A549 (cell line): ENCODE results near the gene VIPAS39. TPM values are rescaled to one million over a fixed set of nuclear protein-coding genes. Genes with fewer than 3 reads are reported as not detected.

ENCODE experiments used
- ATAC-seq, 2 experiments: fragments of 200-7000 bp in 1 of 2; fragments of >200 bp in 1 of 2; cut with Nextera tagmentation in 1 of 2; cut with Tn5 transposase in 1 of 2; 3 replicates each; pipeline versions ENCODE4 v1.8.0 to v1.9.1; 2018 to 2020; ENCODE audit warnings: mild to moderate bottlenecking in 1 of 2, moderate library complexity in 1 of 2
- CTCF ChIA-PET: fragments of 300-600 bp; sonication (Branson Sonifier 250); formaldehyde crosslinking; extraction: SDS; loops from one replicate; lab custom pipeline; 2021; ENCODE audit warnings: antibody characterized with exemption, inconsistent platforms; lab: Yijun Ruan, JAX
- POLR2A ChIA-PET: fragments of 350-600 bp; formaldehyde crosslinking; extraction: SDS; loops from one replicate; lab custom pipeline; 2021; ENCODE audit warnings: antibody characterized with exemption, inconsistent platforms; lab: Yijun Ruan, JAX
- DNase-seq, 2 experiments: peaks; one replicate each; pipeline versions ENCODE4 v3.0.0 to v3.0.0-alpha.2; 2011 to 2016; ENCODE audit warnings: low read depth in 1 of 2, low spot score in 1 of 2
- FAIRE-seq: peaks from 2 replicates; lab custom pipeline; 2011; peaks lifted over from hg19 to GRCh38; lab: Jason Lieb, UNC
- H3K27ac ChIP-seq, 2 experiments: fragments of >200 bp; sonication (Bioruptor Twin); formaldehyde crosslinking; 3 replicates each; pipeline ENCODE4 v1.5.1; 2016 to 2017
- H3K4me1 ChIP-seq: fragments of >200 bp; sonication (Bioruptor Twin); formaldehyde crosslinking; 3 replicates; pipeline ENCODE4 v1.6.1; 2016
- H3K4me2 ChIP-seq: fragments of >200 bp; sonication (Bioruptor Twin); formaldehyde crosslinking; 3 replicates; pipeline ENCODE4 v1.6.1; 2016
- H3K4me3 ChIP-seq: fragments of >200 bp; sonication (Bioruptor Twin); formaldehyde crosslinking; 3 replicates; pipeline ENCODE4 v1.5.1; 2016
- H3K9me3 ChIP-seq: fragments of >200 bp; sonication (Bioruptor Twin); formaldehyde crosslinking; 3 replicates; pipeline ENCODE4 v1.6.1; 2016
- CBX8 ChIP-seq: fragments of 200-600 bp; sonication (generic); IDR thresholded peaks from 2 replicates; pipeline ENCODE4 v1.6.1; 2016
- EHF ChIP-seq: fragments of 250-450 bp; sonication (Bioruptor Pico); IDR thresholded peaks from 2 replicates; pipeline ENCODE4 v1.5.0; 2020; ENCODE audit warnings: mild to moderate bottlenecking
- ESRRA ChIP-seq: fragments of 150-350 bp; IDR thresholded peaks from 2 replicates; pipeline ENCODE4 v1.6.1; 2014; ENCODE audit warnings: mild to moderate bottlenecking, low read length, borderline replicate concordance
- GATA3 ChIP-seq: IDR thresholded peaks from 2 replicates; pipeline ENCODE4 v1.6.1; 2012; ENCODE audit warnings: borderline replicate concordance
- HDAC2 ChIP-seq: fragments of 200-600 bp; sonication (generic); IDR thresholded peaks from 2 replicates; pipeline ENCODE4 v1.6.1; 2016
- HEYL ChIP-seq: fragments of 250-450 bp; sonication (Bioruptor Pico); IDR thresholded peaks from 2 replicates; pipeline ENCODE4 v1.8.0; 2021; ENCODE audit warnings: mild to moderate bottlenecking, moderate library complexity
- HOXA7 ChIP-seq: fragments of 250-450 bp; sonication (Bioruptor Pico); IDR thresholded peaks from 2 replicates; pipeline ENCODE4 v1.5.0; 2020; ENCODE audit warnings: mild to moderate bottlenecking, moderate library complexity
- JUN ChIP-seq, 2 experiments: fragments of >200 bp; sonication (Bioruptor Twin); formaldehyde crosslinking; IDR thresholded peaks; 2 replicates in 1 of 2; 3 replicates in 1 of 2; pipeline ENCODE4 v1.6.1; 2016 to 2017
- JUNB ChIP-seq: fragments of >200 bp; sonication (Bioruptor Twin); formaldehyde crosslinking; IDR thresholded peaks from 2 replicates; pipeline ENCODE4 v1.6.1; 2016
- NFE2L2 ChIP-seq: fragments of 150-350 bp; conservative IDR thresholded peaks from 2 replicates; pipeline ENCODE4 v1.6.1; 2014; ENCODE audit warnings: low read length
- NPAS2 ChIP-seq: fragments of 250-450 bp; sonication (Bioruptor Pico); IDR thresholded peaks from 2 replicates; pipeline ENCODE4 v1.8.0; 2022; ENCODE audit warnings: mild to moderate bottlenecking, moderate library complexity, borderline replicate concordance
- PHF8 ChIP-seq: fragments of 200-600 bp; sonication (generic); IDR thresholded peaks from 2 replicates; pipeline ENCODE4 v1.6.1; 2016; ENCODE audit warnings: low read depth, mild to moderate bottlenecking, antibody characterized with exemption, moderate library complexity, borderline replicate concordance
- POLR2AphosphoS2 ChIP-seq: conservative IDR thresholded peaks from 2 replicates; pipeline ENCODE4 v1.6.1; 2012; ENCODE audit warnings: low read length, improper control_type of control experiment, inconsistent platforms
- RAD21 ChIP-seq, 2 experiments: fragments of >200 bp in 1 of 2; sonication (Bioruptor Twin) in 1 of 2; formaldehyde crosslinking in 1 of 2; IDR thresholded peaks in 1 of 2; conservative IDR thresholded peaks in 1 of 2; 2 replicates in 1 of 2; 3 replicates in 1 of 2; pipeline ENCODE4 v1.6.1; 2012 to 2018; ENCODE audit warnings: inconsistent platforms in 1 of 2
- RARB ChIP-seq: fragments of 250-450 bp; sonication (Bioruptor Pico); IDR thresholded peaks from 2 replicates; pipeline ENCODE4 v1.8.0; 2021; ENCODE audit warnings: mild to moderate bottlenecking, moderate library complexity
- RNF2 ChIP-seq: fragments of 200-600 bp; sonication (generic); IDR thresholded peaks from 2 replicates; pipeline ENCODE4 v1.6.1; 2016; ENCODE audit warnings: low read depth, mild to moderate bottlenecking, antibody characterized with exemption, moderate library complexity, borderline replicate concordance
- TFCP2L1 ChIP-seq: fragments of 250-450 bp; sonication (Bioruptor Pico); IDR thresholded peaks from 2 replicates; pipeline ENCODE4 v1.5.0; 2021; ENCODE audit warnings: mild to moderate bottlenecking
- TP53 ChIP-seq: fragments of 250-450 bp; sonication (Bioruptor Pico); IDR thresholded peaks from 2 replicates; pipeline ENCODE4 v1.5.0; 2021; ENCODE audit warnings: mild to moderate bottlenecking, moderate library complexity
- ZFP36 ChIP-seq: fragments of 450-650 bp; IDR thresholded peaks from 2 replicates; pipeline ENCODE4 v1.6.1; 2014; ENCODE audit warnings: borderline replicate concordance; ENCODE audit not compliant: partially characterized antibody
- ZNF302 ChIP-seq: fragments of 250-450 bp; sonication (Bioruptor Pico); IDR thresholded peaks from 2 replicates; pipeline ENCODE4 v1.9.0; 2021; ENCODE audit warnings: inconsistent platforms, mild to moderate bottlenecking, moderate library complexity
- WGBS: methylation state at CpG from one replicate; pipeline ENCODE4 v1.1.6; 2017; ENCODE audit errors: missing lambda C conversion rate; 5-methylcytosine and 5-hydroxymethylcytosine counted together
- polyA plus RNA-seq, 4 experiments: library from polyadenylated mRNA; depleted of rRNA in 3 of 4; stranded (reverse); fragments of >200 nt; fragmentation: RNase III in 1 of 4; extraction: RNeasy Plus Mini Kit Qiagen cat#74134 plus additional on column Dnase treatment in 1 of 4; gene quantifications; 2 replicates in 3 of 4; 3 replicates in 1 of 4; pipeline ENCODE4 v1.2.3, GENCODE V29; 2011 to 2017
- TF ChIP-seq, protein P1 (sequence below): fragments of >200 bp; sonication (Bioruptor Twin); formaldehyde crosslinking; IDR thresholded peaks from 2 replicates; pipeline ENCODE4 v1.6.1; 2016
- TF ChIP-seq, protein P2 (sequence below): IDR thresholded peaks from 2 replicates; pipeline ENCODE4 v1.6.1; 2012; ENCODE audit warnings: low read depth, borderline replicate concordance
- TF ChIP-seq, protein P3 (sequence below): fragments of 450-650 bp; IDR thresholded peaks from 2 replicates; pipeline ENCODE4 v1.6.1; 2014; ENCODE audit warnings: antibody characterized with exemption
- TF ChIP-seq, protein P4 (sequence below): fragments of 150-350 bp; IDR thresholded peaks from 2 replicates; pipeline ENCODE4 v1.6.1; 2014; ENCODE audit warnings: low read depth, mild to moderate bottlenecking, low read length

The VIPAS39 gene
- polyA plus RNA-seq, 2 of the 4 experiments (the other 2 are of a cell fraction): 14.9 to 35.8 TPM

DNA sequence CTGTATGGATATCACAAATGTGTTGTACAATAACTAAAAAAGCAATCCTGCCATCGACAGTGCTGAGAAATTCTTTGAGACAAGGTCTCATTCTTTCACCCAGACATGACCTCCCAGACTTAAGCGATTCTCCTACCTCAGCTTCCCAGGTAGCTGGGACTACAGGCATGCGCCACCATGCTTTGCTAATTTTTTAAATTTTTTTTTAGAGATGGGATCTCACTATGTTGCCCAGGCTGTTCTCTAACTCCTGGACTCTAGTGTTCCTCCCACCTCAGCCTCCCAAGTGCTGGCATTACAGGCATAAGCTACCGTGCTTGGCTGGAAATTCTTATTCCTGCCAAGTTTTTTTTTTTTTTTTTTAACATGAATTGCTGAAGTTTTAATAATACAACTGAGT, 17.5 kb downstream of the VIPAS39 start:
- ChIA-PET CTCF (no interaction called here), POLR2A (no interaction called here)
- Histone ChIP-seq H3K9me3 (no peaks in the 10 kb centered on the region), H3K4me3 (no peak overlapping the region), H3K4me1 (no peaks in the 10 kb centered on the region), H3K4me2 (no peak overlapping the region), H3K27ac (no peak overlapping the region)
- ATAC-seq: no peak
- FAIRE-seq: no peak
- 90% methylated on average over 4 of the region's 4 CpGs for WGBS
- TF ChIP-seq ESRRA: no peak
- TF ChIP-seq JUN (IDR thresholded peaks at IDR 0.05): no peak
- TF ChIP-seq HDAC2: no peak
- no peak for TF ChIP-seq GATA3
- TF ChIP-seq, protein P1, sequence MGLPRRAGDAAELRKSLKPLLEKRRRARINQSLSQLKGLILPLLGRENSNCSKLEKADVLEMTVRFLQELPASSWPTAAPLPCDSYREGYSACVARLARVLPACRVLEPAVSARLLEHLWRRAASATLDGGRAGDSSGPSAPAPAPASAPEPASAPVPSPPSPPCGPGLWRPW: no peak
- TF ChIP-seq NFE2L2: no peak
- TF ChIP-seq PHF8: no peak
- TF ChIP-seq POLR2AphosphoS2: no peak
- no peak for TF ChIP-seq RARB
- TF ChIP-seq TFCP2L1 (CRISPR knock-in tag): no peak
- TF ChIP-seq HEYL (CRISPR knock-in tag): no peak
- DNase-seq: no peak

DNA sequence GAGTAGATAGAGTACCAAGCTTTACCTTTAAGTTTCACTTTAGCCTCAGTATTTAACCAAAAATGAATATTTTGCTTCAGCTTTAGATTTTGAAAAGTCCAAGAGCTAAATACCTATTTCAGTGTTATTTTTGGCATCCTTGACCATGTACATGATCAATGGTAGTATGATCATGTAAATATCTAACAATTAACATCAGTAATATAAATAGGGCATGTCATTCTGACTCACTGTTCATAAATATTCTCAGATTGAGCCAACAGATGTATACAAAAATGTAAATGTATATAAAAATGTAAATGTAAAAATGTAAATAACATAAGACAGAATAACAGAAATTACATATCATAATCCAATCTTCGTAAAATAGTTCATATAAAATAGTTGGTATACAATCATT, 18.8 kb downstream of the VIPAS39 start:
- H3K9me3 ChIP-seq: no peaks in the 10 kb centered on the region
- FAIRE-seq (no peak), ATAC-seq (no peak), DNase-seq (no peak)
- no peak overlapping the region for H3K27ac ChIP-seq
- TF ChIP-seq POLR2AphosphoS2 (no peak), ZNF302 (no peak), ZFP36 (no peak), TFCP2L1 (CRISPR knock-in tag) (no peak), HOXA7 (CRISPR knock-in tag) (no peak), CBX8 (no peak), RARB (no peak), EHF (CRISPR knock-in tag) (no peak), RNF2 (no peak), ESRRA (no peak), TP53 (no peak), JUNB (no peak), NPAS2 (CRISPR knock-in tag) (no peak), HDAC2 (no peak), RAD21 (conservative IDR thresholded peaks at IDR 0.05 in 1 of 2, IDR thresholded peaks at IDR 0.05 in 1 of 2) (no peak)
- TF ChIP-seq, protein P2, sequence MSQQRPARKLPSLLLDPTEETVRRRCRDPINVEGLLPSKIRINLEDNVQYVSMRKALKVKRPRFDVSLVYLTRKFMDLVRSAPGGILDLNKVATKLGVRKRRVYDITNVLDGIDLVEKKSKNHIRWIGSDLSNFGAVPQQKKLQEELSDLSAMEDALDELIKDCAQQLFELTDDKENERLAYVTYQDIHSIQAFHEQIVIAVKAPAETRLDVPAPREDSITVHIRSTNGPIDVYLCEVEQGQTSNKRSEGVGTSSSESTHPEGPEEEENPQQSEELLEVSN: no peak
- TF ChIP-seq, protein P3, sequence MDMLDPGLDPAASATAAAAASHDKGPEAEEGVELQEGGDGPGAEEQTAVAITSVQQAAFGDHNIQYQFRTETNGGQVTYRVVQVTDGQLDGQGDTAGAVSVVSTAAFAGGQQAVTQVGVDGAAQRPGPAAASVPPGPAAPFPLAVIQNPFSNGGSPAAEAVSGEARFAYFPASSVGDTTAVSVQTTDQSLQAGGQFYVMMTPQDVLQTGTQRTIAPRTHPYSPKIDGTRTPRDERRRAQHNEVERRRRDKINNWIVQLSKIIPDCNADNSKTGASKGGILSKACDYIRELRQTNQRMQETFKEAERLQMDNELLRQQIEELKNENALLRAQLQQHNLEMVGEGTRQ: no peak
- TF ChIP-seq, protein P4, sequence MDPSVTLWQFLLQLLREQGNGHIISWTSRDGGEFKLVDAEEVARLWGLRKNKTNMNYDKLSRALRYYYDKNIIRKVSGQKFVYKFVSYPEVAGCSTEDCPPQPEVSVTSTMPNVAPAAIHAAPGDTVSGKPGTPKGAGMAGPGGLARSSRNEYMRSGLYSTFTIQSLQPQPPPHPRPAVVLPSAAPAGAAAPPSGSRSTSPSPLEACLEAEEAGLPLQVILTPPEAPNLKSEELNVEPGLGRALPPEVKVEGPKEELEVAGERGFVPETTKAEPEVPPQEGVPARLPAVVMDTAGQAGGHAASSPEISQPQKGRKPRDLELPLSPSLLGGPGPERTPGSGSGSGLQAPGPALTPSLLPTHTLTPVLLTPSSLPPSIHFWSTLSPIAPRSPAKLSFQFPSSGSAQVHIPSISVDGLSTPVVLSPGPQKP: no peak
- POLR2A ChIA-PET: no interaction called here
- no peak overlapping the region for H3K4me3 ChIP-seq
- CTCF ChIA-PET: interaction anchor here (0.6 to 1.5 kb wide), 2 partner anchors 20 to 25 kb away, joined by 3 to 6 read pairs; no protein-coding TSS in a partner anchor
- 94% methylated on average over 1 of the region's 1 CpG for WGBS
- H3K4me2 ChIP-seq: no peak overlapping the region
- H3K4me1 ChIP-seq: no peaks in the 10 kb centered on the region
